NCI-H2107 treated with DMSO at 0.1 percent for 48 hours (cell line): ENCODE data around the gene ASXL2.

Experiments
- DNase-seq: peaks from one replicate; lab custom pipeline; 2025; ENCODE audit not compliant: unreplicated experiment; lab: John Stamatoyannopoulos, UW

Gene ASXL2

DNA sequence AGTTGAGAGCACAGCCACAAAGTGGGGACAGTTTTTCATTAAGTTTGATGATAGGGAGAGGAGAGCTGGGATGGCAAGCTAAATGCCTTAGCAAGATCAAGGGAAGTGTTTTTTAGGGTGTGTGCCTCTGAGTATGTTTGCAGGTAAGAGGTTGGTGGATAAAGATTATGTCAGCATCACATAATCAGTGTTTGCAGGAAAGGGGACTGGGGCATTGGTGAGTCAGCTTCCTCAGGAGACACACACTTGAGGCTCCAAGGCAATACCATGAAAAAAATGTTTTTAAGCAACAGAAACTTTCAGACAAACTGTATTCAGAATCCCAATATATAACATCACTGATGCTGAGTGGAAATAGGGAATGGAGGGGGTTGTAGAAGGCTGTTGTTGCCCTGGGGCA is 179.5 kb downstream of the ASXL2 start:
- DNase-seq = no peak

DNA sequence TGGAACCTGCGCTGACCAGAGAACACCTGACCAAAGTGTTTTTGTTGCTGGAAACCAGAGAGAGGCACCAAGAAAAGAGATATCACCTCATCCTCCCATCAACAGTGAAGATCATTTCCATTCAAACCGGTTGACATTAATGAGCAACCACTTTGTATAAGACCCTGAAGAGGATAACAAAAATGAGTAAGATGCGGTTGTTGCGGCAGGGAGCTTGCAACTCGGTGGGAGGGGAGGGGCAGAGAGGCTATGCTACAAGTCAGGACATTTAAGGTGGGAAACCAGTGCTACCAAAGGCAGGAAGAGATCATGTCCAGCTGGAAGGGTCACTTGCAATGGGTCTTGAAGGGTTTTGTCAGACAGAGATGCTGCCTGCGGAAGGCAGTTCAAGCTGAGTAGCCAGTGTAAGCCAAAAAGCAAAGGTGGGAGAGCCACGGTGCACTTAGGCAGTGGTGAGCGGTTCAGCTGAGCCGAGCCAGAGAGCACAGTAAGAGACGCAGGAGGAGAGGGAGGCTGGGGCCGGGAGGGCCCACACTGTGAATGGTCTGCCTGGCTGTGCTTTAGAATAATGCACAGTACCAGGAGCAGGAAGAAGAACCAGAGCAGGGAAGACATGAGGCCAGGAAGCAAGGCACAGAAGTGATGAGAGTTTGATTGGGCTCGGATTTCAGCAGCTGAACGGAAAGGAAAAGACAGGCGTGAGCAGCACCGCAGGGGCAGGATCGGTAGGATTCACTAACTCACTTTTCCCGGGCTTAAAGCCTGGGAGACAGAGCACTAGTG is 180.5 kb downstream of the ASXL2 start:
- DNase-seq = peak; percentile 59

DNA sequence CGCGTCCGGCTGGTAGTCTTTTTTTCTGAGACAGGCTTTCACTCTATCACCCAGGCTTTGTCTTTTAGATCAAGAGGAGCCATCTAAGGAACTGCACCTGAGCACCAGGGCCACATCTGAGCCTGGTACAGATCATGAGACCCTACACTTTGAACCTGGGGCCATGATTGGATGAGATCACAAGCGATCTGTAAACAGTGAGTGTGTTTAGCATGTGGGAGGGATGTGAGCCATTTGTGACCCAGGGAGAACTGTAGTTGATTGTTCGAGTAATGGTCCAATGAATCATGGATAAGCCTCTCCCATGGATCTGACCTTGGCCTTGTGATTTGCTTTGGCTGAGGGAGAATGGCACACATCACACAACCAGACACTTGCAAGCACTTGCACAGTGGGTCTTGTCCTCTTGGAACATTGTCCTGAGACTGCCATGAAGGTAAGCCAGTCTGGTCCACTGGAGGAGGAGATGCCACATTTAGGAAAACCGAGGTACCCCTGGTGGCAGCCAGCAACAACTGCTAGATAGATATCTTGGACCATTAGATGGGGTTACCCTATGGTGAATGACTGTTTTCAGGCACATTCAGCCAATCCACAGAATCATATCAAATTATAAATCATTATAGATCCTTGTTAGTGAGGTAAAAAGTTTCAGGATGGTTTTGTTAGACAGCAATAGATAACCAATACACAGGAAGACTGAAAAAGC is 185.4 kb downstream of the ASXL2 start:
- DNase-seq = no peak

DNA sequence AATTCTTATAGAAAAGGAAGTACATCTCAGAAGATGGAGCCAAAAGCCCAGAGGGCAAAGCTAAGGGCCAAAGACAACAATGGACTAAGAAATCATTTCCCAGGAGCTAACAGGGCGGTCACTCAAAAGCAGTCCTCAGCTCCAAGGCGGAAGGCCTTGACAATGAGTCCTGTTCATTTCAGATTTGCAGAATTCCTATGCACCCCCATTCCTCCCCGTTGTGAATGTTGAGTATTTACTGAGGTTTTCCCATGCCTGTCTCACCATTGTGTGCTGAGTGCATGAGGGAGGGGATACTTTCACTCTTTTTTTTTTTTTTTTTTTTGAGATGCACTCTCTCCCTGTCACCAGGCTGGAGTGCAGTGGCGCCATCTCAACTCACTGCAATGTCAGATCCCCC is 186.1 kb downstream of the ASXL2 start:
- no peak for DNase-seq

DNA sequence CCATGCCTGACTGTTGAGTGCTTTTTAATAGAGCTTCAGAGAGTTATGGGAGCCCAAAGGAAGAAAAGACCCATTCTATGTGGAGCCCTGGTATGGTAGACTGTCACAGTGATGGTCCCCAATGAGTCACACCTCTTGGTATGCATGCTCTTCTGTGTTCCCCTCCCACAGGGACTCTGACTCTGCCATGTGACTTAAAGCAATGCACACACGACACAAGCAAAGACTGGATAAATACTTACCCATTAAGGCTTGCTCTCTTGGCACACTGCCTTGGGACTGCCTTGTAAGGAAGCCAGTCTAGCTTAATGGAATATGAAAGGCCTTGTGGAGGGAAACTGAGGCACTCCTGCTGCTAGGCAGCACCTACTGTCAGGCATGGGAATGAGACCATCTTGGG is 188.2 kb downstream of the ASXL2 start:
- DNase-seq = no peak

DNA sequence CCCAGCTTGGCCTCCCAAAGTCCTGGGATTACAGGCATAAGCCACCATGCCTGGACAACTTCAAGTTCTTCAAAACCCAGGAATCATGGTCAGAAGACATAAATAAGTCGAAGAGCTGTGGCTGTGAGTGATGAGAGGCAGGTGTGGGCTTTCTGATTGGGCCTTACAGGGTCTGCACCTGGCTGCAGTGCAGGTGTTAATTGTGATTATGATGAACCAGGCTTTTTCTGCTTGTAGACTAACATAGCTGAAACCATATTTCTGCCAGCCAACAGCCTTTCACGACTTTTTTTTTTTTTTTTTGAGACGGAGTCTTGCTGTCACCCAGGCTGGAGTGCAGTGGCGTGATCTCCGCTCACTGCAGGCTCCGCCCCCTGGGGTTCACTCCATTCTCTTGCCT is 190.1 kb downstream of the ASXL2 start:
- DNase-seq = no peak

DNA sequence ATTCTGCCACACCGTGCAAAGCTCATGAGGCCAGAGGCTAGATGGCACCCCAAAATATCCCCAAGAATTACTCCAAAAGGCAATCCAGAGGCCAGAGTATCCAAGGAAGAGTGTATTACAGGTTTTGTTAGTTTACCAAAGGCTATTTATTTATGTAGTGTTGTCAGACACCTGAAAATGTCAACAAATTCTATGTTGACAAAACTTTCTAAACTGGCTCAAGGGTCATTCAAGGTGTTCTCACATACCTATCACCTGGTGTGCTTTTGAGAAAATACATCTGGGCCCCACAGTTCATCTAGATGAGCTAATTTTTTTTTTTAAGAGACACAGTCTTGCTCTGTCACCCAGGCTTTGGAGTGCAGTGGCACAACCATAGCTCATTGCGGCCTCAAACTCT is 192.5 kb downstream of the ASXL2 start:
- no peak for DNase-seq

DNA sequence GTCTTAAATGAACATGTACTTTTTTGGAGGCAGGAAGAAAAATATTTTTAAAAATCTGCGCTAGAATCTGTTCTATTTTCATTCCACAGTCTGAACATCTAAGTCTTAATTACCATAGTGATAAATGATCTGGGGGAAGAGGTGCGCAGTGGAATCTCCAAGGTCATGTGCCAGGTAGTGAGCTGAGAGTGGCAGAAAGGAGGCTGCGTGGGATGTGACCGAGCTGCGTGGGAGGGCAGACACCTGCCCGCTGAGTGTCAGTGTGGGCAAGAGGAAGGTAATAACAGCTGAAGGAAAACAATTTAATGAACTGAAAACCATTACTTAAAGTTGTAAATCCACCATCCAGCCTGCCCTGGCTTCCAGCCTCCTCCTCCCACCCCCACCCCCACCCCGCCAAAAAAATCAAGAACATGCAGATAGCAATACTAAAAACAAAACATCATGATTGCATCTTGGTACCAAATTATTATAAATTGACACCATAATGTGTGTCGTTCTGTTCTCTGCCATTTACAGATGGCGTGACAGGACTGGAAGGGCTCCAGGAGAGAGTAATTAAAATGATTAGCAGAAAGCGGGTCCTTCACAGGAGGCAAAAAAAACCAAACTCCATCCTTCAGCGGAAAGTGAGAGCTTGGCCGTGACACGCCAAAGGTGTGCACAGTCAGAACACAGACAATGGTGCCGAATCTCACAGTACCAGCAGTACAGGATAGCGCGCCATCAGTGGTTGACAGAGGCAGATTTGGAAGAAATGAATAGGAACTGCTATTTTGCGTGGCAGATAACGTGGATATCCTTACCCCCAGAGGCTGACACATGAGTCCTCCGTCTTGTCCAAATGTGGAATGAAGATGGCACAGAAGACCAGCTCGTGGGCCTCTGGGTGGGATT is 193.5 kb downstream of the ASXL2 start:
- DNase-seq = no peak
